NT2/D1 (cell line): ENCODE results near the gene DNMT1.

Experiments used
- DNase-seq: peaks from one replicate; pipeline ENCODE4 v3.0.0-alpha.2; 2011; ENCODE audit warnings: low read depth, low spot score
- H3K27me3 ChIP-seq: 2 replicates; pipeline ENCODE4 v1.6.0; 2011; ENCODE audit warnings: mild to moderate bottlenecking; ENCODE audit not compliant: insufficient read length, insufficient read depth
- H3K36me3 ChIP-seq: 2 replicates; pipeline ENCODE4 v1.6.1; 2011; ENCODE audit warnings: mild to moderate bottlenecking, low read length, mixed read lengths; ENCODE audit not compliant: insufficient read depth, insufficient read length
- H3K4me1 ChIP-seq: 2 replicates; pipeline ENCODE4 v1.5.1; 2011; ENCODE audit not compliant: insufficient read depth, insufficient read length
- H3K4me3 ChIP-seq: 2 replicates; pipeline ENCODE4 v1.5.1; 2011; ENCODE audit warnings: low read depth; ENCODE audit not compliant: insufficient read length
- H3K9ac ChIP-seq: 2 replicates; pipeline ENCODE4 v1.6.0; 2011; ENCODE audit warnings: low read depth; ENCODE audit not compliant: insufficient read length
- H3K9me3 ChIP-seq: 2 replicates; pipeline ENCODE4 v1.5.1; 2011; ENCODE audit warnings: mild to moderate bottlenecking, low read length; ENCODE audit not compliant: insufficient read depth
- SUZ12 ChIP-seq: IDR thresholded peaks from 2 replicates; pipeline ENCODE4 v1.6.1; 2011; ENCODE audit not compliant: insufficient read length, insufficient read depth; ENCODE audit errors: extremely low read depth
- YY1 ChIP-seq: IDR thresholded peaks from 2 replicates; pipeline ENCODE4 v1.6.1; 2011; ENCODE audit not compliant: insufficient read length, insufficient read depth
- ZNF274 ChIP-seq: IDR thresholded peaks from 2 replicates; pipeline ENCODE4 v1.6.1; 2011; ENCODE audit warnings: mild to moderate bottlenecking, low read depth, low read length

DNMT1 gene

DNA sequence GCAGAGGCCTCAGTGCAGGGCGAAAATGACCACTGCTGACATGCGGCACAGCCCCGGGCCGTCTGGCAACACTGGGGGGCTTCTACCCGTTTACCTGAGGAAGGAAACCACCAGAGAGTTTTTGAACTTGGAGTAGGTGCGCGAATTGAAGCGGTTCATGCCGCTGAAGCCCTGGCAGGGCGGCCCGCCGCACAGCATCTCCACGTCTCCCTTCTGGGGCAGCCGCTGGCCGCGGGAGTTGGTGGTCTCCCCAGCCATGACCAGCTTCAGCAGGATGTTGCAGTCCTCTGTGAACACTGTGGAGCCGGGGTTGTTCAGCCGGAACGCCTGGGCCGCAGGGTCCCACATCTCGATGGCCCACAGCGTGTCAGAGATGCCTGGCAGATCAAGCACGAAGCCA, 54.8 kb downstream of the DNMT1 start:
- Histone ChIP-seq H3K4me1 (peaks cover 7% of the 10 kb centered on the region), H3K9me3 (no peaks in the 10 kb centered on the region), H3K27me3 (no peaks in the 10 kb centered on the region), H3K4me3 (no peak overlapping the region), H3K36me3 (peaks cover 98% of the 10 kb centered on the region), H3K9ac (no peak overlapping the region)
- TF ChIP-seq YY1 (no peak), SUZ12 (no peak), ZNF274 (no peak)
- DNase-seq, result no peak

DNA sequence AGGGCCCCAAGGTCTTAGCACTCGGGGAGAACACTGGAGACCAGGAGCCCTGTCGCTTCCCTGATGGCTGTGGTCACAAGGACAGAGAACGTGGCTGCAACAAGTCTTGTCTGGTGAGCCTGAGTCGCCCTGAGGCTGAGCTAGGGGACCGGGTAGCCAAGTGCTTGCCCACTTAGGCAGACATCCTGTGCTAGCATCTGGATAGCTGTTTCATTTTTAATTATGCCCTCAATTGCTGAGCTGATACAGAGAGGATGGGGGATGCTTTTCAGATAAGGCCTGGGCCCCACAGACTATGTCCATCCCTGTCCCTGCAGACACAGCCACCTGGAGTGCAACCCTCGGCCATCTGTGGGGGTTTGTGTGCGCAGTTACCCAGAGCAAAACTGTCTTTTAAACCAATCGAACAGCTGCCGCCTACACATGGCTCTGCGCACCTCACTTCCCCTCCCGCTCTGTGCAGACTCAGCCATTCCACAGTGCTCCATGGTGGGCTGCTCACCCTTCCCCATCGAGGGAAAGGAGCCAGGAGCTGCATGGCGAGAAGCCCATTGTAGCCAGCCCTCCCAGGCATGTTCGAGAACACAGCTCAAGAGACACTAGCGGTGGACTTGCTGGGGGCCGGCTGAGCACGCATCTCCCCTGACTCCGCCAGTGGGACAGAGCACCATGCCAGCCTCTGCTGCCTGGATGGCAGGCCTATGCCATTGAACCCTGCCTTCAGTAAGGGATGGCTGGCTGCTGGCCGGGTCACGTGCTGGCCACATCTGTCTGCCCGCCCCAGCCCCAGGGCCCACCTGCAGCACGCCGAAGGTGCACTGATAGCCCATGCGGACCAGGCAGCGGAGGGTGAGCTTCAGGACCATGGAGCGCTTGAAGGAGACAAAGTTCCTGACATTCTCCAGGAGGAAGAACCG, 55.6 kb downstream of the DNMT1 start:
- Histone ChIP-seq H3K4me3 (no peak overlapping the region), H3K9me3 (no peaks in the 10 kb centered on the region), H3K9ac (no peak overlapping the region), H3K36me3 (peaks cover 98% of the 10 kb centered on the region), H3K27me3 (no peaks in the 10 kb centered on the region), H3K4me1 (peaks cover 7% of the 10 kb centered on the region)
- TF ChIP-seq ZNF274 (no peak), YY1 (no peak), SUZ12 (no peak)
- DNase-seq, result no peak

DNA sequence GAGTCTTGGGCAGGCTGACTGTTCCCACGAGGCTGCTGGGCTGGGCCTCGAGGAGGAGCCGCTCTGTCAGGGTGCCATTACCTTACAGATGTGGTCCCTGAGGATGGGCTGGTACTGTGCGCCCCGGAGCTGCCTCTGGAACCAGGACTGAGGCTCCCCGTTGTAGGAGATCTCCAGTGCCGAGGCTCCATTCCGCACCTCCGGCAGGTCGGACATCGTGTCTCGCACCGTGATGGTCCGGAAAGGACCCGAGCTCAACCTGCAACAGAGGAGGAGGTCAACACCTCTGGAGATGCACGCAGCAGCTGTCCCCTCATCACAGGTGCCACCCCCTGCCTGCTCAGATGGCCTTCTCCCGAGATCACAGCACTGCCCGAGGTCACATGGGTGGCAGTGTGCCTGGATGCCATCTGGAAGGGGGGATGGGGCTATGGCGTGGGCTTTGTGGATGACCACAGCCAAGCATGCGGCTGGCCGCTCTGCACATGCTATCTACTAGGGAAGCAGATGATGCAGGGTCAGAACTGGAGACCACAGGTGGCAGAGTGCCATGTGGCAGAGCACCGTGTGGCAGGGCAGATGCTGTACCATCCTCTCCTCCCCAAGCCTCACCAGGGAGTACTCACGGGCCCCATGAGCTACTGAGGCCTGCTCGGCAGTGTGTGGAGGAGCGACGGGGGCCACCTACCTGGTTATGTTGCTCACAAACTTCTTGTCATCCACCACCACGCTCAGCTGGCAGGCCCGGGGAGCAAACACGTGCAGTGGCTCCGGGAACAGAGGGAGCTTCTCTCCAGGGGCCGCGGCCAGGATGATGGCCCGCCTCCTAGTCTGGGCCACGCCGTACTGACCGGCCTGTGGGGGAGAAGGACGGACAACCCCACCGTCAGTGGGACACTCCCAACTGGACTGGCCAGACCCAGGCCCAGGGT, 56.7 kb downstream of the DNMT1 start:
- no peak for DNase-seq
- no peaks in the 10 kb centered on the region for H3K9me3 ChIP-seq
- H3K4me1 ChIP-seq, result peaks cover 7% of the 10 kb centered on the region
- H3K36me3 ChIP-seq, result peaks cover 98% of the 10 kb centered on the region
- no peak overlapping the region for H3K9ac ChIP-seq
- no peak overlapping the region for H3K4me3 ChIP-seq
- H3K27me3 ChIP-seq, result no peaks in the 10 kb centered on the region
- TF ChIP-seq SUZ12 (no peak), ZNF274 (no peak), YY1 (no peak)

DNA sequence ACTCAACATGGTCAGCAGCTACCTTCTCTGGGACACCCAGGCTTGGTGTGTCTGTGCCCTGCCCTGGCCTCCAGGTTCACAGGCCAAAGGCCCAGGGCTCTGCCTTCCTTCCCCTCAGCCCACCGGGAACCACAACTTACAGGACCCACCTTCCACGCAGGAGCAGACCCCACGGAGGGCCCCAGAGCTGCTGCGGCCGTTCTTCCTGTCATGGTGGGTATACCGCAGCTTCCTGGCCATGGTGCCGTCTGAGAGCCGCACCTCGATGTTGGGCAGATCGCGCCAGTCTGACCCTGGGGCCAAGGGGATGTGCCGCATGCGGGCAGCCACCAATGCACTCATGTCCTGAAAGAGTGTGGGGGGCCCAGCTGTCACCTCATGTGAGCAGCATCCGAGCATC, 57.8 kb downstream of the DNMT1 start:
- no peak for TF ChIP-seq SUZ12
- no peak for TF ChIP-seq ZNF274
- TF ChIP-seq YY1, result no peak
- Histone ChIP-seq H3K9me3 (no peaks in the 10 kb centered on the region), H3K9ac (no peak overlapping the region), H3K36me3 (peaks cover 96% of the 10 kb centered on the region), H3K4me1 (peaks cover 7% of the 10 kb centered on the region), H3K4me3 (no peak overlapping the region), H3K27me3 (no peaks in the 10 kb centered on the region)
- DNase-seq, result no peak

DNA sequence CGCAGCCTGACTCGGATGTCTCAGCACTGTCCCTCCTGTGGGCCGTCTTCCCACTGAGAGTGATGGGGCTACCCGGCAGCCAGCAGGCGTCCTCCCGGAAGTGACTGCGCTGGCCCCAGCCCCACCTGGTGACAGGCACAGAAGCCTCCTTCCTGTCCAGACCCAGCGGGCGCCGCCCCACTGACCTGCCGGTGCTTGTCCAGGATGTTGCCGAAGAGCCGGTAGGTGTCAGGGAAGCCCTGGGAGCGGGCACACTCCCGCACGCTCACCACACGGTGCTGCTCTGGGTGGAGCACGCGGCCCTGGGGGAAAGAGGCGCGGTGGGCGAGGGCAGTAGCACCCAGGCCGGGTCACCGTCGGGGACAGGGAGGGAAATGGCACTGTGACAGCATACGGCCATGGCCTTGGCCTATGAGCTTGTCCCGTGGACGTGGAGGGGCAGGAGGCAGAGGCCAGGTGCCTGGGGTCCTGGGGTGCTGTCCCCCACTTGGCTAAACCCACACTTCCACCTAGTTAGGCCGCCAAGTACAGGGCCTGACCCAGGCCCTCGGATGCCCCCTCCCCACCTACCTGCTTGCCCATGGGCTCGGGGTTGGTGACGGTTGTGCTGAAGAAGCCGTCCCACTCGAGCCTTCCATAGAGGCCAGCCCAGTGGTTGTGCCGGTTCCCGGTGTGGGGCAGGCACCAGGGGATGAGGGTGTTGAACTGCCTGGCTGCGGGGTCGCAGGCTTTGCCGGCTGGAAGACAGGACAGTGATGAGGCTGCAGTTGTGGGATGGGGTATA, 59.0 kb downstream of the DNMT1 start:
- TF ChIP-seq ZNF274 (no peak), SUZ12 (no peak), YY1 (no peak)
- DNase-seq, result no peak
- Histone ChIP-seq H3K9me3 (no peaks in the 10 kb centered on the region), H3K4me3 (no peak overlapping the region), H3K36me3 (peaks cover 95% of the 10 kb centered on the region), H3K27me3 (no peaks in the 10 kb centered on the region), H3K9ac (no peak overlapping the region), H3K4me1 (peaks cover 7% of the 10 kb centered on the region)

DNA sequence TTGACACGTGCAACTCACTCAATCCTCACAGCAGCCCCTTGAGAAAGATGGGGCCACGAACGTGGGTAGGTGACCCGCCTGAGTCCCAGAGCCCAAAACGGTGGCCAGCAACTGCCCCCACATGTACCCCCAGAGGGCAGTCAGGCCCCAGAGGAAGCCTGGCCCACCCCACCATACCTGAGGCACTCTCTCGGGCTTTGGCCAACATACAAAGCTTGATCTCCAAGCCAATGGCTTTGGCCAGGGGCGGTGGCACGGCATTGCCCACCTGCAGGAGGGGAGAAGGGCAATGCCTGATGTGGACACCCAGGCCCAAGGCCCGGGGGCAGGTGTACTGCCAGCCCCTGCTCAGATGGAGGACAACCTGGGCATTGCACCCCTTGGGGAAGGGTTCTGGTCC, 60.7 kb downstream of the DNMT1 start:
- no peak for DNase-seq
- TF ChIP-seq YY1 (no peak), ZNF274 (no peak), SUZ12 (no peak)
- H3K4me3 ChIP-seq, result no peak overlapping the region
- H3K9me3 ChIP-seq, result no peaks in the 10 kb centered on the region
- no peak overlapping the region for H3K9ac ChIP-seq
- peaks cover 92% of the 10 kb centered on the region for H3K36me3 ChIP-seq
- H3K27me3 ChIP-seq, result no peaks in the 10 kb centered on the region
- peaks cover 7% of the 10 kb centered on the region for H3K4me1 ChIP-seq

DNA sequence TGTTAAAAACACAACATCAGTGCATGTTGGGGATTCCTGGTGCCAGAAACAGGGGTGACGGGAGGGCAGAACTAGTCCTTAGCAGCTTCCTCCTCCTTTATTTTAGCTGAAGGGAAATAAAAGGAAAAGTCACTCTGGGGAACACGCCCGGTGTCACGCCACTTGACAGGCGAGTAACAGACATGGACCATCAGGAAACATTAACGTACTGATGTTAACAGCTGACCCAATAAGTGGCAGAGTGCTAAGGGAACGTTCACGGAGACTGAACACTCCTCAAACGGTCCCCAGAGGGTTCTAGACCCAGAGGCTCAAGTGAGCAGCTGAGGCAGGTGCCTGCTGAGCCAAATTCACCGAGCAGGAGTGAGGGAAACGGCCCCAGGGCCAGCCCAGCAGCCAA, 61.2 kb downstream of the DNMT1 start:
- Histone ChIP-seq H3K9me3 (no peaks in the 10 kb centered on the region), H3K4me1 (peaks cover 7% of the 10 kb centered on the region), H3K4me3 (no peak overlapping the region), H3K36me3 (peaks cover 90% of the 10 kb centered on the region), H3K27me3 (no peaks in the 10 kb centered on the region), H3K9ac (no peak overlapping the region)
- TF ChIP-seq YY1, result no peak
- TF ChIP-seq SUZ12, result no peak
- no peak for TF ChIP-seq ZNF274
- no peak for DNase-seq
